WERI-Rb-1 (cell line): ENCODE results near the gene CACNA1D.

ENCODE experiments used
- DNase-seq: peaks from one replicate; pipeline ENCODE4 v3.0.0-alpha.2; 2020
- H3K27ac ChIP-seq: fragments of 250-450 bp; sonication (Bioruptor Pico); 2 replicates; pipeline ENCODE4 v1.5.1; 2020; ENCODE audit warnings: mild to moderate bottlenecking, moderate library complexity
- H3K27me3 ChIP-seq: fragments of 250-450 bp; sonication (Bioruptor Pico); 2 replicates; pipeline ENCODE4 v1.5.1; 2021; ENCODE audit warnings: mild to moderate bottlenecking, low read depth, moderate library complexity; ENCODE audit not compliant: insufficient read depth, severe bottlenecking
- H3K36me3 ChIP-seq: fragments of 250-450 bp; sonication (Bioruptor Pico); 2 replicates; pipeline ENCODE4 v1.5.1; 2020; ENCODE audit warnings: mild to moderate bottlenecking, moderate library complexity
- H3K4me3 ChIP-seq: 2 replicates; pipeline ENCODE4 v1.5.1; 2011; ENCODE audit warnings: low read depth, mild to moderate bottlenecking, control low read depth, low read length
- H3K9me3 ChIP-seq: fragments of 250-450 bp; sonication (Bioruptor Pico); 2 replicates; pipeline ENCODE4 v1.5.1; 2021; ENCODE audit warnings: mild to moderate bottlenecking, moderate library complexity; ENCODE audit not compliant: severe bottlenecking
- CTCF ChIP-seq: IDR thresholded peaks from 2 replicates; pipeline ENCODE4 v1.5.1; 2011; ENCODE audit warnings: low read depth, mild to moderate bottlenecking, control low read depth, inconsistent platforms, low read length

The CACNA1D gene

GRCh38 chr3:53822331-53822741 is 327.9 kb downstream of the CACNA1D start:
- no peak overlapping the region for H3K27ac ChIP-seq
- no peaks in the 10 kb centered on the region for H3K36me3 ChIP-seq
- H3K27me3 ChIP-seq: no peaks in the 10 kb centered on the region
- no peak for DNase-seq
- no peak for TF ChIP-seq CTCF
- no peak overlapping the region for H3K4me3 ChIP-seq
- H3K9me3 ChIP-seq: no peaks in the 10 kb centered on the region

GRCh38 chr3:53823026-53823955 is 328.9 kb downstream of the CACNA1D start:
- H3K27ac ChIP-seq: no peak overlapping the region
- H3K4me3 ChIP-seq: no peak overlapping the region
- no peaks in the 10 kb centered on the region for H3K27me3 ChIP-seq
- H3K36me3 ChIP-seq: no peaks in the 10 kb centered on the region
- TF ChIP-seq CTCF: 0 out of 2 replicates have a peak, but pooled peaks have one; percentile 18
- H3K9me3 ChIP-seq: no peaks in the 10 kb centered on the region
- DNase-seq: no peak

- no peak for TF ChIP-seq CTCF
- H3K36me3 ChIP-seq: no peaks in the 10 kb centered on the region
- H3K4me3 ChIP-seq: no peak overlapping the region
- no peaks in the 10 kb centered on the region for H3K27me3 ChIP-seq
- no peak overlapping the region for H3K27ac ChIP-seq
- H3K9me3 ChIP-seq: no peaks in the 10 kb centered on the region
- no peak for DNase-seq
Measured at GRCh38 chr3:53823956-53824657, 329.7 kb downstream of the CACNA1D start.

GRCh38 chr3:53824795-53825194 is 330.4 kb downstream of the CACNA1D start:
- DNase-seq: no peak
- H3K27me3 ChIP-seq: no peaks in the 10 kb centered on the region
- TF ChIP-seq CTCF: no peak
- H3K27ac ChIP-seq: no peak overlapping the region
- no peaks in the 10 kb centered on the region for H3K9me3 ChIP-seq
- no peaks in the 10 kb centered on the region for H3K36me3 ChIP-seq
- H3K4me3 ChIP-seq: no peak overlapping the region

- DNase-seq: no peak
- TF ChIP-seq CTCF: no peak
- Histone ChIP-seq H3K36me3 (no peaks in the 10 kb centered on the region), H3K27ac (no peak overlapping the region), H3K27me3 (no peaks in the 10 kb centered on the region), H3K4me3 (no peak overlapping the region), H3K9me3 (no peaks in the 10 kb centered on the region)
Measured at GRCh38 chr3:53826048-53826447, 331.6 kb downstream of the CACNA1D start.
